HL-60/S4 treated with retinoic acid at 250 ng/mL for 4 days and 3 days (cell line): ENCODE measurements around the gene CHMP4A.

Experiments
- in situ Hi-C: fragments of 300-500 bp; cut with MboI; formaldehyde crosslinking; loops from 2 replicates; pipeline ENCODE4 v1.7.0; 2022; ENCODE audit warnings: low sequenced_read_pairs

CHMP4A gene

GRCh38 chr14:24183014-24183481 is 30.2 kb downstream of the CHMP4A start:
- in situ Hi-C loops: no loop called here

GRCh38 chr14:24182110-24182882 is 31.0 kb downstream of the CHMP4A start:
- in situ Hi-C loops: no loop called here

GRCh38 chr14:24181371-24182077 is 31.8 kb downstream of the CHMP4A start:
- in situ Hi-C loops: no loop called here

- in situ Hi-C loops: no loop called here
These were observed 33.1 kb downstream of the CHMP4A start for GRCh38 chr14:24179961-24180796.

GRCh38 chr14:24179294-24179960 is 33.9 kb downstream of the CHMP4A start:
- in situ Hi-C loops: no loop called here

GRCh38 chr14:24178399-24179178 is 34.7 kb downstream of the CHMP4A start:
- in situ Hi-C loops: no loop called here

GRCh38 chr14:24177891-24178290 is 35.4 kb downstream of the CHMP4A start:
- in situ Hi-C loops: no loop called here

GRCh38 chr14:24177041-24177825 is 36.1 kb downstream of the CHMP4A start:
- in situ Hi-C loops: no loop called here

GRCh38 chr14:24176599-24176998 is 36.7 kb downstream of the CHMP4A start:
- in situ Hi-C loops: no loop called here

- in situ Hi-C loops: no loop called here
These were observed 40.4 kb downstream of the CHMP4A start for GRCh38 chr14:24172871-24173281.

GRCh38 chr14:24172261-24172860 is 40.9 kb downstream of the CHMP4A start:
- in situ Hi-C loops: no loop called here

- in situ Hi-C loops: no loop called here
These were observed 41.6 kb downstream of the CHMP4A start, which contains the start of gene REC8 for GRCh38 chr14:24171422-24172260. Gene REC8, plus strand, starts transcription at chr14:24172080. Its CDS starts 473 bp downstream, at chr14:24172553.

GRCh38 chr14:24167469-24168114 is 45.7 kb downstream of the CHMP4A start:
- in situ Hi-C loops: no loop called here

GRCh38 chr14:24165785-24166184 is 47.5 kb downstream of the CHMP4A start:
- in situ Hi-C loops: no loop called here

- in situ Hi-C loops: no loop called here
These were observed 48.7 kb downstream of the CHMP4A start for GRCh38 chr14:24164518-24164991.

- in situ Hi-C loops: no loop called here
These were observed 51.2 kb downstream of the CHMP4A start for GRCh38 chr14:24162093-24162492.
